Measurements from ENCODE around the gene THRA. TPM values are rescaled to one million over a fixed set of nuclear protein-coding genes. Genes with fewer than 3 reads are reported as not detected.

THRA gene
- total and polyA plus RNA-seq, 2 donors (not counting 3 experiments of a cell fraction or from before 2014, with no cell fraction given) = 17.4 to 29.6 TPM

- Histone ChIP-seq H3K9me1 (replicated peaks; ENCODE audit: control insufficient read depth, extremely low read depth, insufficient read depth, low read length) (no peaks in the 10 kb centered on the region), H3K79me2 (ENCODE audit: control insufficient read depth, insufficient read depth, low read length) (peaks cover 57% of the 10 kb centered on the region), H3K4me2 (ENCODE audit: insufficient read depth, low read length) (peak overlapping the region; percentile 94), H3K36me3 (ENCODE audit: control insufficient read depth in 2 of 2, extremely low read depth in 1 of 2, insufficient read depth in 2 of 2, low read length in 2 of 2) (peaks cover 6 to 7% of the 10 kb centered on the region in 2 experiments), H3K27ac (ENCODE audit: insufficient read depth, low read depth, low read length) (peak overlapping the region; percentile 2), H3K4me1 (ENCODE audit: control insufficient read depth, extremely low read depth, insufficient read depth, low read length) (peaks cover 22% of the 10 kb centered on the region), H3K27me3 (ENCODE audit: control insufficient read depth in 2 of 2, insufficient read depth in 2 of 2, low read length in 2 of 2) (no peaks in the 10 kb centered on the region), H3K9me3 (replicated peaks; ENCODE audit: control insufficient read depth, insufficient read depth, low read length) (no peaks in the 10 kb centered on the region), H4K20me1 (replicated peaks; ENCODE audit: control insufficient read depth, extremely low read depth, insufficient read depth, low read length) (peaks cover 6% of the 10 kb centered on the region), H2AFZ (ENCODE audit: low read depth, low read length) (no peak overlapping the region), H3K4me3 (replicated peaks in 1 of 3; ENCODE audit: insufficient read depth in 1 of 3, low read depth in 1 of 3, low read length in 3 of 3) (peak overlapping the region; percentile 28 to 100 (median 95)), H3K9ac (replicated peaks; ENCODE audit: extremely low read depth, insufficient read depth, low read length) (peak overlapping the region; percentile 59)
- dilution Hi-C loops (cut with MboI; ENCODE audit: extremely low pct_ligation_motif_present, low sequenced_read_pairs) = no loop called here
- FAIRE-seq (peak; percentile 81), DNase-seq (ENCODE audit: low read depth, low spot score) (peak; percentile 60)
- intact Hi-C loops (cut with micrococcal nuclease) = no loop called here
- ChIA-PET POLR2A (interaction anchor here (1.2 to 3.1 kb wide), 4 partner anchors 10 to 22 kb away, joined by 3 to 12 read pairs (median 8); partner anchors contain the start of gene CASC3), CTCF (interaction anchor here (0.7 to 4.7 kb wide), 10 partner anchors 11 to 84 kb away, joined by 3 to 109 read pairs (median 7); no protein-coding TSS in a partner anchor)
- no TSS peak for BruUV-seq (replicated peaks)
- TF ChIP-seq EZH2 (IDR thresholded peaks at IDR 0.05; ENCODE audit: borderline replicate concordance, low read depth, low read length, severe bottlenecking) (no peak), CTCF (IDR thresholded peaks at IDR 0.05; ENCODE audit: extremely low read depth in 1 of 2, insufficient read depth in 1 of 2, low read depth in 1 of 2, low read length in 2 of 2) (peak in 1 of 2 donors; percentile 21)
Observed at GRCh38 chr17:40122999-40123810, 60.4 kb downstream of the THRA start.

GRCh38 chr17:40123811-40124114, 61.0 kb downstream of the THRA start:
- intact Hi-C loops (cut with micrococcal nuclease) (no loop called here), dilution Hi-C loops (cut with MboI; ENCODE audit: extremely low pct_ligation_motif_present, low sequenced_read_pairs) (no loop called here)
- Histone ChIP-seq H2AFZ (ENCODE audit: low read depth, low read length) (no peak overlapping the region), H3K36me3 (ENCODE audit: control insufficient read depth in 2 of 2, extremely low read depth in 1 of 2, insufficient read depth in 2 of 2, low read length in 2 of 2) (peaks cover 6 to 7% of the 10 kb centered on the region in 2 experiments), H3K27me3 (ENCODE audit: control insufficient read depth in 2 of 2, insufficient read depth in 2 of 2, low read length in 2 of 2) (no peaks in the 10 kb centered on the region), H3K9ac (replicated peaks; ENCODE audit: extremely low read depth, insufficient read depth, low read length) (peak overlapping the region; percentile 59), H3K27ac (ENCODE audit: insufficient read depth, low read depth, low read length) (no peak overlapping the region), H3K4me3 (replicated peaks in 1 of 3; ENCODE audit: insufficient read depth in 1 of 3, low read depth in 1 of 3, low read length in 3 of 3) (peak overlapping the region; percentile 28 to 100 (median 95)), H4K20me1 (replicated peaks; ENCODE audit: control insufficient read depth, extremely low read depth, insufficient read depth, low read length) (peaks cover 6% of the 10 kb centered on the region), H3K4me1 (ENCODE audit: control insufficient read depth, extremely low read depth, insufficient read depth, low read length) (peaks cover 22% of the 10 kb centered on the region), H3K9me1 (replicated peaks; ENCODE audit: control insufficient read depth, extremely low read depth, insufficient read depth, low read length) (no peaks in the 10 kb centered on the region), H3K4me2 (ENCODE audit: insufficient read depth, low read length) (peak overlapping the region; percentile 94), H3K9me3 (replicated peaks; ENCODE audit: control insufficient read depth, insufficient read depth, low read length) (no peaks in the 10 kb centered on the region), H3K79me2 (ENCODE audit: control insufficient read depth, insufficient read depth, low read length) (peaks cover 59% of the 10 kb centered on the region)
- TSS peak; percentile 22 for BruUV-seq (replicated peaks)
- CTCF ChIA-PET = interaction anchor here (1.0 to 4.7 kb wide), 8 partner anchors 10 to 84 kb away, joined by 3 to 109 read pairs (median 8); no protein-coding TSS in a partner anchor
- DNase-seq (ENCODE audit: low read depth, low spot score) (peak; percentile 27), FAIRE-seq (no peak)
- TF ChIP-seq GATA2 (IDR thresholded peaks at IDR 0.05; ENCODE audit: insufficient read depth, insufficient read length, low read depth, low read length) (no peak), POLR2A (IDR thresholded peaks at IDR 0.05; ENCODE audit: low read depth, low read length) (peak; percentile 42)
- POLR2A ChIA-PET = interaction anchor here (0.6 to 3.1 kb wide), 3 partner anchors 11 to 16 kb away, joined by 6 to 12 read pairs (median 11); partner anchors contain the start of gene CASC3

Data from endothelial cell of umbilical vein (primary cell).